ENCODE data around the gene SGCD.

The SGCD gene

DNA sequence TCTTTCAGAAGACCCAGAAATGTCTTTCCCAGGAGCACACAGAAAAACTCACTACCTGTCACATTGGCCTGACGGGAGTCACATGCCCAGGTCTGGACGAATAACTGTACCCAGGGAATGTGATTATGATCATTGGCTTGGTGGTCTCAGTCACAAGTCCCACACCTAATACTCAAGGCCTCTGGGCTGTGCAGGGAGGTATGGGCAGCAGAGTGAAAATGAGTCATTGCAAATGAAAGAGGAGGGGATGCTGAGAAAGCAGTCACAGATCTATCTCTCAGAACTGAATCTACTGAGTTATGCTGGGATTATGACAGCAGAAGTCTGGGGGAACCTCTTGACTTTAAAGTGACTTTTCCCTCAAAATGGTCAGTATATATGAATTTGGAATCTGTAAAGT, 36.9 kb downstream of the SGCD start:
- DNase-seq, result no peak

DNA sequence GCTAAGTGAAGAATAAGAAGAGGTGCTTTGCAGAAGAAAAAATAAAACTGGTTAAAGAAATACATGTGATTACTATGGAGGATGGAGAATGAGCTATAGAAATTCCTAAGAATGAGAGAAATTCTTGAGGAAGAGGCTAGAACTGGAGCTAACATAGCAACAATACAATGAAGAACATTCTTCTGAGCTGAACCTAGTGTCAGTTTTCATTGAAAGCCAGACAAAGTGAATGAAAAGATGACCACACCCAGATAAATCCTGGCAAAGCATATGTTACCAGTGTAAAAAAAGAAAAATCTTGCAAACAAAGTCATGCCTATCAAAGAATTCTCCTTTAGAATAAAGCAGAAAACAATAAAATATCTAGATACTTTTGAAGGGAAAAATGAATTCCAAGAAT, 39.6 kb downstream of the SGCD start:
- DNase-seq, result no peak

GRCh38 chr5:156367597-156367996, 40.6 kb downstream of the SGCD start:
- no peak for DNase-seq

DNA sequence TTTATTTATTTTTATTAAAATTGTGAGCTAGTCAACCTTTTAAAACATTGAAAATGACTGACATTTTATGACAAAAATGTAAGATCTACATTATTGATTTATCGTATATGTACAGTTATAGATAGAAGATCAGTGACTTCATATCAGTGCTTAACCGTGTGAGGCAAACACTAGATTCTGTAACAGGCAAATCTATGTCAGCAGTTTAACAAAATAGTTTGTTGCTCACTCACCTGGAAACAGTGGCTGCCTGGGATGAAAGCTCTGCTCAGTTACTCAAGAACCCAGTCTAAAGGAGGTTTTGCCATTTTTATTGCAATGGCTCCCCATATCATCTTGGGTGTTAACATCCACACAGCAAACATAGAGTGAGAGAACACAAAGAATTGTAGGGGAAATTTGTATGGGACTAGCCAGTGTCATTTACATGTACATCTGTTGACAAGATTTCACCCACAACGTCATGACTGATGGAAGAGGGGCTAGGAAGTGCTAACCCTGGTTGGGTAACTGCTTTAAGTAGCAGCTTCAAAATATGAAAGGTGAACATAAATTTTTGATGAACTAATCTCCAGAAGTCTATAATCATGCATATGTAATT, 49.0 kb downstream of the SGCD start:
- DNase-seq, result no peak

GRCh38 chr5:156376751-156377150, 49.8 kb downstream of the SGCD start:
- DNase-seq, result no peak

- DNase-seq, result no peak
These were observed 51.2 kb downstream of the SGCD start for GRCh38 chr5:156378159-156378558.

DNA sequence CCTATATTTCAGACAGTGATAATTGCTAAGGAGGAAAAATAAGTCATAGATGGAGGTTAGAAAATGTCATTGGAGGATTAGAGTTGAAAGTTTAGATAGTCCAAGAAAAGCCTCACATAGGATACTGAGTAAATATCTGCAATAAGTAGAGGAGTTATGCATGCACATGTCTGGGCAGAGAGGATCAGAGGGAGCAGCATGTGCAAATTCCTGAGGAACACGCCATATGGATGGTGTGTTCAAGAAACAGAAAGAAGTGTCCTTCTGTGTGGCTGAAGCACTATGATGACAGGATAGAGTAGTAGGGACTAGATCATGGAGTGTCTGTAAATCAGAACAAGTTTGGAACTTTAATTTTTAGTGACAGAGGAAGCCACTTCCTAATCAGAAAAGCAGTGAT, 52.2 kb downstream of the SGCD start:
- DNase-seq, result no peak

DNA sequence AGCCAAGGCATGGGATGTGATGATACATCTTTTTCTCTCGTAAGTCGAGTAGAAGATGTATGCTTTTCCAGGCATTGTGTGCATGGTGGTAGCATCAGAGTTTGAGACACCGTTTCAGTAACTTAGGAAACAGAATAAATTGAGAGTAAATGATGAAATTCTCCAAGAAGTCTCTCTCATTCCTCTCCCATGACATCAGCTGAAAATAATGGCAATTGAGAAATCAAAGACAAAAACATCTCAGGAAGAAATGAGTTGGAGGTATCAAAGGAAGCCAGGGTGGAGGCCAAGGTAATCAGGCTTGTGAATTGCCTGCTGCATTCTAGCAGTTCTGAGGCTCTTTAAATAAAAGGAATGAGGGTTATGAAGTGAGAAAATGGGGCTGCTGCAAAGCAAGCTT, 53.9 kb downstream of the SGCD start:
- no peak for DNase-seq

GRCh38 chr5:156383510-156384265, 56.7 kb downstream of the SGCD start:
- no peak for DNase-seq

- no peak for DNase-seq
These were observed 58.5 kb downstream of the SGCD start for GRCh38 chr5:156385416-156385815.

DNA sequence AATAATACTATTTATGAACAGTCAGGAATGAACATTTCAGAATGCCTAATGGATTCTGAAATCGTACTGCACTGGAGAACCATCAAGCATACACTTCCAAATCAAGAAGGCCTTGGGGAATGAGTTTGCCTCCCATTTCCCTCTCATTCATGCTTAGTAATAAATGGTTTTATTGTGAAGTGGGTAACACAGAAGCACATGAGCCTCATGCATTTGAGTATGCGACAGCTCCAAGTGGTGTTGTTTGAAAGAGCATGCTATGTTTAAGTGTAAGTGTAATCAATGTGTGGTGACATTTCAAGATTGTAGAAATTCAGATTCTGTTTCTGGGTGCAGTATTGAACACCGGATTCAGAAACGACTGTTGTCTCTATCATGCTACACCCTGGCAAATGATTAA, 60.0 kb downstream of the SGCD start:
- DNase-seq, result no peak

- no peak for DNase-seq
These were observed 60.4 kb downstream of the SGCD start for GRCh38 chr5:156387391-156387790.

- DNase-seq, result no peak
These were observed 61.3 kb downstream of the SGCD start for GRCh38 chr5:156388233-156388632.

DNA sequence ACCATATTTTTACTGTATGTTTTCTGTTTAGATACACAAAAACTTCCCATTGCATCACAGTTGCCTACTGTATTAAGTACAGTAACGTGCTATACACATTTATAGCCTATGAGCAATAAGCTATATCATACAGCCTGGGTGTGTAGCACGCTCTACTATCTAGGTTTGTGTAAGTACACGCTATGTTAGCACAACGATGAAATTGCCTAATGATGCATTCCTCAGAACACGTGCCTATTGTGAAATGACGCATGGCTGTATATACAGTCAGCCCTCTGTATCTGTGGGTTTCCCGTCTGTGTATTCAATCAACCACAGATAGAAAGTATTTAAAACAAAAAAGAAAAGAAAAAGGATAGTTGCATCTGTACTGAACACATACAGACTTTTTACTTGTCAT, 64.2 kb downstream of the SGCD start:
- DNase-seq, result no peak

DNA sequence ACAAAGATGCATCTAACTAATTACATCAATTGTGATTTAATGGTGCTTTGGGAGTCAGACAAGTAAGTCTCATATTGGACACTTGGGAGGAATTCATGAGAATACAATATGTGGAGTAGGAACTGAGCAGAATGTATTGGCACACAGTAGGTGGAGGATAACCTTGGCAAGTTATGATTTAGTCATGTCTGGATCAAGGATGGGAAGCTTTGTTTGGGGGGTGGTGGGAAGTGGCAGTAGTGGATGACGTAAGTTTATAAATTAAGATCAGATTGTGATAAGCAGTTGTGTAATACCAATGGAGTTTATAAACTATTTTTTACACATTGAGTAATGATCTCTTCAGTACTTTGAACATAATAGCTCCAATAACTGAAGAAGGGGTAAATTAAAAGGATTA, 67.0 kb downstream of the SGCD start:
- no peak for DNase-seq

DNA sequence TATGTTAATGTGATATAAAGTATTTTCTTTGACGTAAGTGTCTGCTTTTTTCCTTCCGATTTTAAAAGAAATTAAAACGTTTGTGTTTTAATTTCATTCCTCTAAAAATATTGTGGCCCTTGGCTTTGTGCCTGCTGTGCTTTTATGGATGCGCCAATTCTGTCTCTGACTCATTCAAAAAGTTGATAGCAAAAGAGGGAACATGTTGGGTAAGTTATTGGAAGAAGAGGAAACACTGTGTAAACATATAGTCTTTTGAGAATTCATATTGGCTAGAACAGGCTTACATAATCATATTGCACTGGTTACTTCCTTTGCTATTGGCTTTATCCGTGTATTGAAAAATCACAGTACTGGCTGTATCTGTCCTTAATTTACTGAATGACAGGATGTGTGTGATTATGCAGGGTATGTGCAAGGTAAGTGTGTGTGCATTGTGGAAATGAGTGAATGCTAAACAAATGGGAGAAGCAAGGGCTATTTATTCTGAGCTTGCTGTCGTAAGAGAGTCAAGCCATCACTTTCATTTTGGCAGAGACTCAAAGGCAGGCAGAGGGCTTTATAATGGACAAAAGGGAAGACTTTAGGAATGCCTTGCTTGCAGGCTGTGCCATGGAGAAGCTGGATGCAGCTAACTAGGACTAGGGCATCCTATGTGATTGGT, 67.8 kb downstream of the SGCD start:
- DNase-seq, result no peak

GRCh38 chr5:156395306-156395675, 68.3 kb downstream of the SGCD start:
- DNase-seq, result no peak

GRCh38 chr5:156396063-156396829, 69.3 kb downstream of the SGCD start:
- DNase-seq, result no peak

DNA sequence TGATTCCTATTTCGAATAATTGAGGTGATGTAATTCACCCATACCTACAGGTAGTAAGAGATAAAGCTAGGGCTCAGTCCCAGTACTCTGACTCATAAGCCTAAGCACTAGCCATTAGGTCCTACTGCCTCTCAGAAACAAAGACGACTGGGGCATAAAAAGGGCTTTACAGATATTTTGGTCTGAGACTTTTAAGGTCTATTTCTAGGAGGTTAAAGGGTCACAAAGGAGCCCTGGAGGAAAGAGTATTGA, 69.8 kb downstream of the SGCD start:
- DNase-seq, result no peak

- DNase-seq, result no peak
These were observed 72.4 kb downstream of the SGCD start for GRCh38 chr5:156399323-156399722.

GRCh38 chr5:156400231-156400986, 73.4 kb downstream of the SGCD start:
- DNase-seq, result no peak

- no peak for DNase-seq
These were observed 74.8 kb downstream of the SGCD start for GRCh38 chr5:156401804-156402203.

DNA sequence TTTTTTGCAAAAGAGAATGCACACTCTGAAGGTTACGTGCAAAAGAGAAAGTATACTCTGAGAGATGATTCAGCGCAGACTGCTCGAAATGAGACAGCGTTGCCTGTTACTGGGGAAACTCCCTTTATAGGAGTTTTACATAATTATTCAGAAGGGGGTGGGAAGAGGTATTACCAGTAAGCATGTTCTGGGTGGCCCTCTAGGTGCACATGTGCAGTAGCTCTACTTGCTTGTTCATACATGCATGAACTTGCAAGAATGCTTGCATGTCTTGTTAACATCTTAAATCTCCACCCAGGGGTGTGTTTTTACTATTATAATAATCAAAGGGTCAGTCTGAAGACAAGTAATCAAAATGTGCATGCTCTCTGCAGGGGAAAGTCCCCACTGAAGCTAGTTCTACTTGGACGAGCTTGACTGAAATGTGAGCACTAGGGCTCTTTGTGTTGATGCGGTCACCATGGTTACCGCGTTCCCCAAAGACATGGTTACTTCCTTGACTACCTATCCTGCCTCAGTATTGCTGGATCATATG, 75.5 kb downstream of the SGCD start:
- DNase-seq, result no peak

All from inflammatory macrophage treated with lipopolysaccharide for 1 hour (primary cell).